Tibial artery (tissue), 4 donors: Measurements from ENCODE around the gene RBPMS2.

Source experiments
- DNase-seq, 2 donors: peaks; one replicate each; pipeline ENCODE4 v3.0.0-alpha.2; 2019
- H3K27ac ChIP-seq, 2 donors: fragments of 200-600 bp; sonication (generic) in 1 of 2; 1 replicate in 1 of 2; 2 replicates in 1 of 2; pipeline ENCODE4 v1.5.1; 2018 to 2019; ENCODE audit warnings: mild to moderate bottlenecking in 1 of 2
- H3K27me3 ChIP-seq, 2 donors: fragments of 200-600 bp; sonication (generic) in 1 of 2; one replicate each; pipeline versions ENCODE4 v1.5.1 to v1.6.0; 2016 to 2019
- H3K36me3 ChIP-seq, 3 donors: fragments of 200-600 bp; sonication (generic) in 2 of 3; one replicate each; pipeline ENCODE4 v1.5.1; 2016 to 2019; ENCODE audit warnings: mild to moderate bottlenecking in 2 of 3
- H3K4me1 ChIP-seq, 4 donors: fragments of 200-600 bp; sonication (generic) in 2 of 4; 1 replicate in 3 of 4; 2 replicates in 1 of 4; pipeline ENCODE4 v1.5.1; 2016 to 2019
- H3K4me3 ChIP-seq, 2 donors: fragments of 200-600 bp; sonication (generic) in 1 of 2; 1 replicate in 1 of 2; 2 replicates in 1 of 2; pipeline ENCODE4 v1.5.1; 2018 to 2019; ENCODE audit warnings: mild to moderate bottlenecking in 2 of 2
- H3K9me3 ChIP-seq, 3 donors: fragments of 200-600 bp; sonication (generic) in 1 of 3; one replicate each; pipeline ENCODE4 v1.5.1; 2016 to 2019
- intact Hi-C: fragments of 100-400 bp; cut with DNase I; formaldehyde crosslinking; loops from one replicate; pipeline ENCODE4 v1.15.0; 2023; ENCODE audit warnings: low total_unique reads
- TF ChIP-seq, protein P1 (sequence below), 2 experiments: fragments of 200-600 bp in 1 of 2; fragments of 450-650 bp in 1 of 2; IDR thresholded peaks; one replicate each; pipeline ENCODE4 v1.5.1; 2017 to 2019; ENCODE audit warnings: antibody characterized with exemption in 2 of 2, mild to moderate bottlenecking in 1 of 2, moderate library complexity in 1 of 2

The RBPMS2 gene

DNA sequence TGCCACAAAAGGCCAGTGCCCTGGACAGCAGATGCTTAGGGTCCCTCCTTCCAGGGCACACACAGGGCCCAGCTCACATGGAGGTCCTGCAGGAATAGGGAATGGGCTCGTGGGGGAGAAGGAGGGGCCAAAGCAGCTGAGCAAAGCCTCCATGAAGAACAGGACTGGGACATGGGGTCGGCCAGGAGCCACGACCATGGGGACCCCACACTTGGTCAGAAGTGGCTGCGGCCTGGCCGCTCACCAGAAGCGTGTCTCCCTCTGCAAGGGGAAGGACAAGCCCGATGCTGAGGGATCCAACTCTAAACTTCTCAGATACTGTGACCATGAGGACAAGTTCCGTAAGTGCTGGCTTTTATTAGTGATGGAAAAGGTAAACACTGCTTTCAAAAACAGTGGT lies 15.3 kb downstream of the RBPMS2 start:
- no peaks in the 10 kb centered on the region for H3K9me3 ChIP-seq
- peak overlapping the region; percentile 4 to 33 for H3K4me3 ChIP-seq
- peak overlapping the region; percentile 66 to 96 for H3K27ac ChIP-seq
- H3K27me3 ChIP-seq: no peaks in the 10 kb centered on the region
- intact Hi-C loops: no loop called here
- no peak for DNase-seq
- no peaks in the 10 kb centered on the region for H3K36me3 ChIP-seq
- H3K4me1 ChIP-seq: peaks cover 0 to 92% (median 12%) of the 10 kb centered on the region in 4 donors
- TF ChIP-seq, protein P1, sequence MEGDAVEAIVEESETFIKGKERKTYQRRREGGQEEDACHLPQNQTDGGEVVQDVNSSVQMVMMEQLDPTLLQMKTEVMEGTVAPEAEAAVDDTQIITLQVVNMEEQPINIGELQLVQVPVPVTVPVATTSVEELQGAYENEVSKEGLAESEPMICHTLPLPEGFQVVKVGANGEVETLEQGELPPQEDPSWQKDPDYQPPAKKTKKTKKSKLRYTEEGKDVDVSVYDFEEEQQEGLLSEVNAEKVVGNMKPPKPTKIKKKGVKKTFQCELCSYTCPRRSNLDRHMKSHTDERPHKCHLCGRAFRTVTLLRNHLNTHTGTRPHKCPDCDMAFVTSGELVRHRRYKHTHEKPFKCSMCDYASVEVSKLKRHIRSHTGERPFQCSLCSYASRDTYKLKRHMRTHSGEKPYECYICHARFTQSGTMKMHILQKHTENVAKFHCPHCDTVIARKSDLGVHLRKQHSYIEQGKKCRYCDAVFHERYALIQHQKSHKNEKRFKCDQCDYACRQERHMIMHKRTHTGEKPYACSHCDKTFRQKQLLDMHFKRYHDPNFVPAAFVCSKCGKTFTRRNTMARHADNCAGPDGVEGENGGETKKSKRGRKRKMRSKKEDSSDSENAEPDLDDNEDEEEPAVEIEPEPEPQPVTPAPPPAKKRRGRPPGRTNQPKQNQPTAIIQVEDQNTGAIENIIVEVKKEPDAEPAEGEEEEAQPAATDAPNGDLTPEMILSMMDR (IDR thresholded peaks at IDR 0.05): no peak

DNA sequence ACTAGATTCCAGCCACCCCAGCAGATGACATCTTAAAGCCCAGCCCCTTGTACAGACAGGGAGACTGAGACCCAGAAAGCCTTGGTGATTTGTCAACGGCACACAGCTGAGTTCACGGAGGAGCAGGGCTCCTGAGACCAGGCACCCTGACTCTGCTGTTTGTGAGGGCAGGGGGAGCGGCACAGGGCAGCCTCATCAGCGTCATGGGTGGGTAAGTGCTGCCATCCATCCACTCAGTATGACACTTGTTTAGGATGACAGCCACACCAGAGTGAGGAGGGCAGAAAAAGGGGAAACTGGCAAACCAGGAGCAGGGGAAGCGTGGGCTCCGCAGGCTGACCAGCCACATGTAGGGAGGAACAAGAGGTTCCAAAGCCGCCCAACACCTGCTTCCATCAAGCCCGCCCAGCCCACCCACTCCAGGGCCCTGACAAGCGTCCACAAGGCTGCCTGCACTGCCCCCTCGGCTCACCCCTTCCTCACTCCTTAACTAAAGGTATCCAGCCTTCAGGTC lies 19.9 kb downstream of the RBPMS2 start:
- DNase-seq: no peak

DNA sequence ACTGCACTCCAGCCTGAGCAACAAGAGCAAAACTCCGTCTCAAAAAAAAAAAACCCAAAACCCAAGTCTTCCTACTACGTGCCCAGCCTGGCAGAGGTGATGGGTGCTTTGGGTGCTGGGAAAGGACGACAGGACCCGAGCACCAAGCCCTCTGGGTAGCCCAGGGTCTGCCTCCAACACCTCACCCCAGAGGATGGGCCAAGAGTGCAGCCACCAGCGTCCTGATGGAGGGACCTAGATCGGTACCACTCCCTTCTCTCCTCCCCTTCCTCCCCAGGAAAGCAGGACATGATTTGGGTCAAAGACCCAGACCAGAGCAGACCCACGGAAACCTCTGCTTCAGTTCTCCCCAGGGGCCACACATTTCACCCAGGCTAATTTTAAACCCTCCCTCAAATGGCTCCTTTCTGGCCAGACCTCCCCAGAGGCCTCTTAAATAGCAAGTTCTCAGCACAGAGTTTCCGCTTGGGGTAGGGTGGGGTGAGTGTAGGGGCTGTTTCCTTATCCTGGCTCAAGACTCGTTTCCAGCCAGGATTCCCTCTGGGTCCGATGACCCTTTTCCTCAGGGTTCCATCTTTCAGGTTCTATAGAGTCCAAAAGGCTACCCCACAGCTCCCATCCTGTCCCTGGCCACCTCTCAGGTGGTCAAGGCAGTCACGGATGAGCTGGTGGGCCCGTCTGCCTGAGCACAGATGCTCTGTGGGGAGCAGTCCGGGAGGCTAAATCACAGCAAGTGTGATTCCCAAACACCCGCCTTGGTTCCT lies 20.5 kb downstream of the RBPMS2 start:
- no peaks in the 10 kb centered on the region for H3K9me3 ChIP-seq
- no peak overlapping the region for H3K4me3 ChIP-seq
- peaks cover 0 to 100% (median 11%) of the 10 kb centered on the region in 4 donors for H3K4me1 ChIP-seq
- TF ChIP-seq, protein P1 (IDR thresholded peaks at IDR 0.05): no peak
- peak overlapping the region; percentile 83 to 96 for H3K27ac ChIP-seq
- H3K27me3 ChIP-seq: no peaks in the 10 kb centered on the region
- DNase-seq: peak in 1 of 2 donors; percentile 82
- H3K36me3 ChIP-seq: no peaks in the 10 kb centered on the region
- intact Hi-C loops: no loop called here

More for the DNA sequence above, 19.9 kb downstream of the RBPMS2 start:
- Histone ChIP-seq H3K27ac (peak overlapping the region; percentile 83 to 96), H3K4me3 (no peak overlapping the region), H3K27me3 (no peaks in the 10 kb centered on the region), H3K36me3 (no peaks in the 10 kb centered on the region), H3K4me1 (peaks cover 0 to 100% (median 10%) of the 10 kb centered on the region in 4 donors), H3K9me3 (no peaks in the 10 kb centered on the region)
- intact Hi-C loops: no loop called here
- TF ChIP-seq, protein P1 (IDR thresholded peaks at IDR 0.05): no peak

DNA sequence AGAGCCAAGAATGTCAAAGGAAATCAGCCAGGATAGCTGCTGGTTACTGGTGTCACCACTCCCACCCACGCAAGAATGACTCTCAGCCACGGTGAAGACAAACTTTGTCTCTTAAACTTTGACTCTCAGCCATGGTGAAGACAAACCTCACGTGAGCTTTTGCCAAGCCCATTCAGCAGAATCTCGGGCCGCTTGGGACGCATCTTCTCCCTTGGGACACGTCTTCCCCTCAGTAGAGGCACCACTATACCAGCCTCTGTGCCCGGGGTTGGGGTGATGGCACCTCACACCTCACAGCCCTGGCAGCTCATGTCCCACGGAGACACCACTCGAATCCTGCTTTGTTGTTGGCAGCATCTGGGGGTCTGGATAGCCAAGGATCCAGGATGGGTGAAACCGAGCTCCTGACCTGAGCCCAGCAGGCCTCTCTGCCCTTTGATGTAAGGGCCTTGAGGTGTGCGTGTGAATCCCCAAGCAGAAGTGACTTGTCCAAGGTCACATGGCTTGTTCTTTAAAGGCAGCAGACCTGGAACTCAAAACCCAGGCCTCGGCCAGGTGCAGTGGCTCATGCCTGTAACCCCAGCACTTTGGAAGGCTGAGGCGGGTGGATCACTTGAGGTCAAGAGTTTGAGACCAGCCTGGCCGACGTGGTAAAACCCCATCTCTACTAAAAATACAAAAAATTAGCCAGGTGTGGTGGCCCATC lies 21.8 kb downstream of the RBPMS2 start:
- Histone ChIP-seq H3K4me1 (peaks cover 0 to 100% (median 18%) of the 10 kb centered on the region in 4 donors), H3K27ac (peak overlapping the region; percentile 83 to 96), H3K36me3 (peaks cover 0 to 3% (median 2%) of the 10 kb centered on the region in 3 donors), H3K9me3 (no peaks in the 10 kb centered on the region), H3K4me3 (no peak overlapping the region), H3K27me3 (no peaks in the 10 kb centered on the region)
- intact Hi-C loops: no loop called here
- TF ChIP-seq, protein P1 (IDR thresholded peaks at IDR 0.05): no peak
- DNase-seq: no peak

DNA sequence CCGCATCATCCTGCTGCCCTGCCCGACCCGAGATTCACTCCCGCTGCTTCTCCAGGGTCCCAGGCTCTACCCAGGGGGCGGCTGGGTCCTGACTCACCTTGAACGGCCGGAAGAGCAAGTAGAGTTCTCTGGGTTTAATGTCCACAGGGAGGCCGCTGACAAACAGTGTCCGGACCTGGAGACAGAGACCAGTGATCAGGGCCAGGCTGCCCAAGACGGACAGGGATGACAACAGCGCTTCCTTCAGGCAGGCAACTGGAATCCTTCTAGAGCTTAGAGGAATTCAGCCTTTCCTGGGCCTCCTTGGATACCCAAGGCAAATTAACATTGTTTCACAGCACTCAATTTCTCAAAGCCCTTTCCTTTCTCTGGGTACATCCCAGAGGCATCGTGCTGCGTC lies 23.9 kb downstream of the RBPMS2 start:
- peak overlapping the region; percentile 83 to 96 for H3K27ac ChIP-seq
- TF ChIP-seq, protein P1 (IDR thresholded peaks at IDR 0.05): no peak
- H3K36me3 ChIP-seq: peaks cover 5 to 11% (median 10%) of the 10 kb centered on the region in 3 donors
- peaks cover 0 to 95% (median 25%) of the 10 kb centered on the region in 4 donors for H3K4me1 ChIP-seq
- no peak overlapping the region for H3K4me3 ChIP-seq
- no peaks in the 10 kb centered on the region for H3K27me3 ChIP-seq
- intact Hi-C loops: no loop called here
- H3K9me3 ChIP-seq: no peaks in the 10 kb centered on the region
- no peak for DNase-seq
